Loucy (cell line): ENCODE results near the gene PARVA.

Source experiments
- CTCF ChIP-seq: fragments of 200-600 bp; sonication (generic); conservative IDR thresholded peaks from 2 replicates; pipeline ENCODE4 v1.5.1; 2014; ENCODE audit warnings: mild to moderate bottlenecking, antibody characterized with exemption, low read length
- EZH2phosphoT487 ChIP-seq: fragments of 200-600 bp; IDR thresholded peaks from 2 replicates; pipeline ENCODE4 v1.6.1; 2018; ENCODE audit warnings: antibody characterized with exemption, mild to moderate bottlenecking, moderate library complexity, borderline replicate concordance

GRCh38 chr11:12359761-12360160 is 17.6 kb upstream of the PARVA start:
- TF ChIP-seq CTCF (no peak), EZH2phosphoT487 (no peak)
